ENCODE measurements around the gene RBM10. TPM values are rescaled to one million over a fixed set of nuclear protein-coding genes. Genes with fewer than 3 reads are reported as not detected.

RBM10 gene
- total RNA-seq, 1 experiment from 2014 or later, result 56.9 TPM

DNA sequence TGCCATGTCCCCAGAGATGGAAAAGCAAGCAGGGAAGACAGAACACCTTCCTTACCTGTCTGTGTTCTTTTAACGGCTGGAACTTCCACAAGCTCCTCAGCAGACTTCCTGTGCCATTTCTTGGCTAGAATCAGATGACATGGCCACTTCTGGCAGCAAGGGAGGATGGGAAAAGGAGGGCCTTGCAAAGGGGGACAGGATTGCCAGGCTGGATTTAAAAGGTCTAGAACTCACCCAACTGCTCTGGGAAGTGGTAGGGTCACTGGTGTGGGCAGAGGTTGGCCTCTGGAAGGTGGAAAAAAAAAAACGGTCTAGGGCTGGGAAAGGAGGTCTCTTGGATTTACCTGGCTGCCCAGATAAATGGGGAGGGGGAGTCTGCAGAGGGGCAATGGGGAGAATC is 86.1 kb downstream of the RBM10 start:
- ChIA-PET CTCF (no interaction called here), RAD21 (ENCODE audit: low non-redundant PET in 1 of 2, low total read pairs in 2 of 2, uncharacterized antibody in 2 of 2, unreplicated experiment in 2 of 2) (no interaction called here), POLR2A (interaction anchor here (0.7 kb wide), 1 partner anchor 271 kb away, joined by 3 read pairs; no protein-coding TSS in a partner anchor)
- intact Hi-C loops (cut with micrococcal nuclease), result loop anchor here (10.0 kb wide), 1 partner anchor 64 kb away; no protein-coding TSS in a partner anchor
- Histone ChIP-seq H3K9me3 (ENCODE audit: control insufficient read depth in 1 of 2, insufficient read depth in 1 of 2, low read depth in 1 of 2, low read length in 2 of 2) (no peaks in the 10 kb centered on the region), H4K20me1 (ENCODE audit: insufficient read depth) (no peaks in the 10 kb centered on the region), H3K9me2 (ENCODE audit: insufficient read depth) (no peaks in the 10 kb centered on the region), H3K27ac (ENCODE audit: low read depth, low read length) (no peak overlapping the region), H3K4me2 (ENCODE audit: low read length) (no peak overlapping the region), H3K9ac (ENCODE audit: low read length) (no peak overlapping the region), H3K36me3 (ENCODE audit: control insufficient read depth in 1 of 2, insufficient read depth in 2 of 2, low read length in 2 of 2) (peaks cover 7 to 11% of the 10 kb centered on the region in 2 experiments; a peak in 3 of 4 replicates), H3K79me2 (ENCODE audit: insufficient read depth, low read length) (peaks cover 24% of the 10 kb centered on the region), H3K4me3 (replicated peaks in 1 of 2; ENCODE audit: low read depth in 1 of 2, low read length in 2 of 2) (no peak overlapping the region), H3K27me3 (ENCODE audit: insufficient read depth, low read length) (no peaks in the 10 kb centered on the region), H3K4me1 (ENCODE audit: control insufficient read depth in 1 of 2, insufficient read depth in 2 of 2, low read length in 2 of 2) (peaks cover 3 to 19% of the 10 kb centered on the region in 2 experiments; a peak in 3 of 4 replicates), H2AFZ (ENCODE audit: low read depth, low read length, poor library complexity, severe bottlenecking) (no peak overlapping the region)
- no TSS peak for BruUV-seq (replicated peaks)
- ATAC-seq, result no peak
- TF ChIP-seq SRF (IDR thresholded peaks at IDR 0.05; ENCODE audit: low read depth) (no peak), SP1 (IDR thresholded peaks at IDR 0.05; ENCODE audit: low read depth) (no peak), SIN3A (IDR thresholded peaks at IDR 0.05; ENCODE audit: low read depth) (no peak), CEBPB (IDR thresholded peaks at IDR 0.05; ENCODE audit: low read depth) (no peak), ELF1 (IDR thresholded peaks at IDR 0.05; ENCODE audit: borderline replicate concordance, low read depth) (no peak), RAD21 (IDR thresholded peaks at IDR 0.05; ENCODE audit: low read depth) (no peak), EZH2phosphoT487 (IDR thresholded peaks at IDR 0.05; ENCODE audit: borderline replicate concordance) (no peak), TCF7L2 (IDR thresholded peaks at IDR 0.05; ENCODE audit: borderline replicate concordance, extremely low read depth, insufficient read depth, insufficient read length) (no peak), POLR2A (IDR thresholded peaks at IDR 0.05; ENCODE audit: borderline replicate concordance, extremely low read depth, insufficient read depth, insufficient read length) (no peak), YY1 (IDR thresholded peaks at IDR 0.05; ENCODE audit: extremely low read depth, insufficient replicate concordance, low read depth, low read length) (no peak), ZNF274 (IDR thresholded peaks at IDR 0.05; ENCODE audit: low read depth, low read length) (no peak), POLR2AphosphoS5 (IDR thresholded peaks at IDR 0.05; ENCODE audit: low read depth, low read length) (no peak), JUND (IDR thresholded peaks at IDR 0.05) (no peak), EZH2 (IDR thresholded peaks at IDR 0.05) (no peak), FOSL1 (IDR thresholded peaks at IDR 0.05; ENCODE audit: low read depth) (no peak)
- TF ChIP-seq, protein P1, sequence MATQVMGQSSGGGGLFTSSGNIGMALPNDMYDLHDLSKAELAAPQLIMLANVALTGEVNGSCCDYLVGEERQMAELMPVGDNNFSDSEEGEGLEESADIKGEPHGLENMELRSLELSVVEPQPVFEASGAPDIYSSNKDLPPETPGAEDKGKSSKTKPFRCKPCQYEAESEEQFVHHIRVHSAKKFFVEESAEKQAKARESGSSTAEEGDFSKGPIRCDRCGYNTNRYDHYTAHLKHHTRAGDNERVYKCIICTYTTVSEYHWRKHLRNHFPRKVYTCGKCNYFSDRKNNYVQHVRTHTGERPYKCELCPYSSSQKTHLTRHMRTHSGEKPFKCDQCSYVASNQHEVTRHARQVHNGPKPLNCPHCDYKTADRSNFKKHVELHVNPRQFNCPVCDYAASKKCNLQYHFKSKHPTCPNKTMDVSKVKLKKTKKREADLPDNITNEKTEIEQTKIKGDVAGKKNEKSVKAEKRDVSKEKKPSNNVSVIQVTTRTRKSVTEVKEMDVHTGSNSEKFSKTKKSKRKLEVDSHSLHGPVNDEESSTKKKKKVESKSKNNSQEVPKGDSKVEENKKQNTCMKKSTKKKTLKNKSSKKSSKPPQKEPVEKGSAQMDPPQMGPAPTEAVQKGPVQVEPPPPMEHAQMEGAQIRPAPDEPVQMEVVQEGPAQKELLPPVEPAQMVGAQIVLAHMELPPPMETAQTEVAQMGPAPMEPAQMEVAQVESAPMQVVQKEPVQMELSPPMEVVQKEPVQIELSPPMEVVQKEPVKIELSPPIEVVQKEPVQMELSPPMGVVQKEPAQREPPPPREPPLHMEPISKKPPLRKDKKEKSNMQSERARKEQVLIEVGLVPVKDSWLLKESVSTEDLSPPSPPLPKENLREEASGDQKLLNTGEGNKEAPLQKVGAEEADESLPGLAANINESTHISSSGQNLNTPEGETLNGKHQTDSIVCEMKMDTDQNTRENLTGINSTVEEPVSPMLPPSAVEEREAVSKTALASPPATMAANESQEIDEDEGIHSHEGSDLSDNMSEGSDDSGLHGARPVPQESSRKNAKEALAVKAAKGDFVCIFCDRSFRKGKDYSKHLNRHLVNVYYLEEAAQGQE (IDR thresholded peaks at IDR 0.05; ENCODE audit: low read depth), result no peak
- TF ChIP-seq, protein P2, sequence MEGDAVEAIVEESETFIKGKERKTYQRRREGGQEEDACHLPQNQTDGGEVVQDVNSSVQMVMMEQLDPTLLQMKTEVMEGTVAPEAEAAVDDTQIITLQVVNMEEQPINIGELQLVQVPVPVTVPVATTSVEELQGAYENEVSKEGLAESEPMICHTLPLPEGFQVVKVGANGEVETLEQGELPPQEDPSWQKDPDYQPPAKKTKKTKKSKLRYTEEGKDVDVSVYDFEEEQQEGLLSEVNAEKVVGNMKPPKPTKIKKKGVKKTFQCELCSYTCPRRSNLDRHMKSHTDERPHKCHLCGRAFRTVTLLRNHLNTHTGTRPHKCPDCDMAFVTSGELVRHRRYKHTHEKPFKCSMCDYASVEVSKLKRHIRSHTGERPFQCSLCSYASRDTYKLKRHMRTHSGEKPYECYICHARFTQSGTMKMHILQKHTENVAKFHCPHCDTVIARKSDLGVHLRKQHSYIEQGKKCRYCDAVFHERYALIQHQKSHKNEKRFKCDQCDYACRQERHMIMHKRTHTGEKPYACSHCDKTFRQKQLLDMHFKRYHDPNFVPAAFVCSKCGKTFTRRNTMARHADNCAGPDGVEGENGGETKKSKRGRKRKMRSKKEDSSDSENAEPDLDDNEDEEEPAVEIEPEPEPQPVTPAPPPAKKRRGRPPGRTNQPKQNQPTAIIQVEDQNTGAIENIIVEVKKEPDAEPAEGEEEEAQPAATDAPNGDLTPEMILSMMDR (IDR thresholded peaks at IDR 0.05 in 2 of 3, conservative IDR thresholded peaks at IDR 0.05 in 1 of 3; ENCODE audit: borderline replicate concordance in 1 of 3, insufficient read depth in 1 of 3, low read depth in 2 of 3, low read length in 2 of 3), result no peak
- TF ChIP-seq, protein P3, sequence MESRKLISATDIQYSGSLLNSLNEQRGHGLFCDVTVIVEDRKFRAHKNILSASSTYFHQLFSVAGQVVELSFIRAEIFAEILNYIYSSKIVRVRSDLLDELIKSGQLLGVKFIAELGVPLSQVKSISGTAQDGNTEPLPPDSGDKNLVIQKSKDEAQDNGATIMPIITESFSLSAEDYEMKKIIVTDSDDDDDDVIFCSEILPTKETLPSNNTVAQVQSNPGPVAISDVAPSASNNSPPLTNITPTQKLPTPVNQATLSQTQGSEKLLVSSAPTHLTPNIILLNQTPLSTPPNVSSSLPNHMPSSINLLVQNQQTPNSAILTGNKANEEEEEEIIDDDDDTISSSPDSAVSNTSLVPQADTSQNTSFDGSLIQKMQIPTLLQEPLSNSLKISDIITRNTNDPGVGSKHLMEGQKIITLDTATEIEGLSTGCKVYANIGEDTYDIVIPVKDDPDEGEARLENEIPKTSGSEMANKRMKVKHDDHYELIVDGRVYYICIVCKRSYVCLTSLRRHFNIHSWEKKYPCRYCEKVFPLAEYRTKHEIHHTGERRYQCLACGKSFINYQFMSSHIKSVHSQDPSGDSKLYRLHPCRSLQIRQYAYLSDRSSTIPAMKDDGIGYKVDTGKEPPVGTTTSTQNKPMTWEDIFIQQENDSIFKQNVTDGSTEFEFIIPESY (IDR thresholded peaks at IDR 0.05; ENCODE audit: extremely low read depth, insufficient replicate concordance, low read length), result no peak
- no peak for DNase-seq (ENCODE audit: low read depth, low spot score)
